Caco-2 (cell line): Measurements from ENCODE around the gene RPLP2. TPM values are rescaled to one million over a fixed set of nuclear protein-coding genes. Genes with fewer than 3 reads are reported as not detected.

Source experiments
- BruUV-seq: library from RNA; stranded (reverse); fragments of 400-500 nt; replicated peaks from 2 replicates; lab custom pipeline; 2021; lab: Mats Ljungman, UMichigan
- CTCF ChIA-PET: fragments of 300-600 bp; sonication (Branson Sonifier 250); formaldehyde crosslinking; loops from one replicate; lab custom pipeline; 2022; ENCODE audit warnings: antibody characterized with exemption; lab: Charles Lee
- POLR2A ChIA-PET: fragments of 300-600 bp; sonication (Branson Sonifier 250); formaldehyde crosslinking; loops from one replicate; lab custom pipeline; 2022; ENCODE audit warnings: antibody characterized with exemption; lab: Charles Lee
- DNase-seq, 2 experiments: peaks; one replicate each; pipeline versions ENCODE4 v3.0.0 to v3.0.0-alpha.2; 2020 to 2022
- H3K27me3 ChIP-seq: replicated peaks from 2 replicates; pipeline ENCODE4 v1.6.0; 2011; ENCODE audit warnings: low read length; ENCODE audit not compliant: control insufficient read depth, insufficient read depth
- H3K36me3 ChIP-seq: 2 replicates; pipeline ENCODE4 v1.5.1; 2011; ENCODE audit warnings: low read length; ENCODE audit not compliant: control insufficient read depth, insufficient read depth
- H3K4me1 ChIP-seq: fragments of 250-450 bp; sonication (Bioruptor Pico); 2 replicates; pipeline ENCODE4 v1.5.1; 2020; ENCODE audit warnings: mild to moderate bottlenecking
- H3K4me3 ChIP-seq: 2 replicates; pipeline ENCODE4 v1.5.1; 2011; ENCODE audit warnings: low read depth, mild to moderate bottlenecking, control low read depth, low read length
- H3K9me3 ChIP-seq: fragments of 250-450 bp; sonication (Bioruptor Pico); 2 replicates; pipeline ENCODE4 v1.5.1; 2020; ENCODE audit warnings: mild to moderate bottlenecking, moderate library complexity
- H3K27ac Mint-ChIP-seq: one replicate; pipeline ENCODE4 v1.8.0; 2022; ENCODE audit warnings: mixed read lengths; ENCODE audit not compliant: unreplicated experiment
- H3K27me3 Mint-ChIP-seq: one replicate; pipeline ENCODE4 v1.8.0; 2022; ENCODE audit warnings: mixed read lengths; ENCODE audit not compliant: insufficient read depth, unreplicated experiment
- H3K36me3 Mint-ChIP-seq: one replicate; pipeline ENCODE4 v1.8.0; 2022; ENCODE audit warnings: mild to moderate bottlenecking, mixed read lengths; ENCODE audit not compliant: insufficient read depth, unreplicated experiment
- H3K4me1 Mint-ChIP-seq: one replicate; pipeline ENCODE4 v1.8.0; 2022; ENCODE audit warnings: low read depth, mixed read lengths; ENCODE audit not compliant: unreplicated experiment
- H3K4me3 Mint-ChIP-seq: one replicate; pipeline ENCODE4 v1.8.0; 2022; ENCODE audit warnings: mild to moderate bottlenecking, moderate library complexity, mixed read lengths; ENCODE audit not compliant: unreplicated experiment
- H3K9me3 Mint-ChIP-seq: one replicate; pipeline ENCODE4 v1.8.0; 2022; ENCODE audit warnings: mixed read lengths; ENCODE audit not compliant: unreplicated experiment
- intact Hi-C: fragments of 100-400 bp; cut with micrococcal nuclease; formaldehyde crosslinking; loops from one replicate; pipeline ENCODE4 v1.10.0; 2022; ENCODE audit not compliant: unreplicated experiment
- total RNA-seq: library from RNA; stranded (reverse); gene quantifications from 2 replicates; pipeline ENCODE4 v1.2.3, GENCODE V29; 2022
- TF ChIP-seq, protein P1 (sequence below), 2 experiments: fragments of 200-600 bp in 1 of 2; IDR thresholded peaks; 1 replicate in 1 of 2; 2 replicates in 1 of 2; pipeline versions ENCODE4 v1.5.1 to v1.8.0; 2011 to 2022; ENCODE audit warnings: antibody characterized with exemption in 1 of 2, control low read depth in 1 of 2, inconsistent platforms in 1 of 2, low read depth in 1 of 2, low read length in 1 of 2, mild to moderate bottlenecking in 1 of 2, moderate library complexity in 1 of 2; ENCODE audit not compliant: insufficient read depth in 1 of 2, severe bottlenecking in 1 of 2, unreplicated experiment in 1 of 2

The RPLP2 gene
- total RNA-seq, 1 experiment from 2014 or later: 2,622 TPM

GRCh38 chr11:791658-792534 lies 17.9 kb upstream of the RPLP2 start:
- no peaks in the 10 kb centered on the region for H3K27me3 Mint-ChIP-seq
- BruUV-seq: TSS peak; percentile 29
- TF ChIP-seq, protein P1, sequence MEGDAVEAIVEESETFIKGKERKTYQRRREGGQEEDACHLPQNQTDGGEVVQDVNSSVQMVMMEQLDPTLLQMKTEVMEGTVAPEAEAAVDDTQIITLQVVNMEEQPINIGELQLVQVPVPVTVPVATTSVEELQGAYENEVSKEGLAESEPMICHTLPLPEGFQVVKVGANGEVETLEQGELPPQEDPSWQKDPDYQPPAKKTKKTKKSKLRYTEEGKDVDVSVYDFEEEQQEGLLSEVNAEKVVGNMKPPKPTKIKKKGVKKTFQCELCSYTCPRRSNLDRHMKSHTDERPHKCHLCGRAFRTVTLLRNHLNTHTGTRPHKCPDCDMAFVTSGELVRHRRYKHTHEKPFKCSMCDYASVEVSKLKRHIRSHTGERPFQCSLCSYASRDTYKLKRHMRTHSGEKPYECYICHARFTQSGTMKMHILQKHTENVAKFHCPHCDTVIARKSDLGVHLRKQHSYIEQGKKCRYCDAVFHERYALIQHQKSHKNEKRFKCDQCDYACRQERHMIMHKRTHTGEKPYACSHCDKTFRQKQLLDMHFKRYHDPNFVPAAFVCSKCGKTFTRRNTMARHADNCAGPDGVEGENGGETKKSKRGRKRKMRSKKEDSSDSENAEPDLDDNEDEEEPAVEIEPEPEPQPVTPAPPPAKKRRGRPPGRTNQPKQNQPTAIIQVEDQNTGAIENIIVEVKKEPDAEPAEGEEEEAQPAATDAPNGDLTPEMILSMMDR (IDR thresholded peaks at IDR 0.05; ENCODE audit: insufficient read depth in 1 of 2, low read depth in 1 of 2, low read length in 1 of 2, severe bottlenecking in 1 of 2, unreplicated experiment in 1 of 2): no peak
- Histone ChIP-seq H3K36me3 (no peaks in the 10 kb centered on the region), H3K4me1 (peaks cover 6% of the 10 kb centered on the region), H3K4me3 (no peak overlapping the region), H3K27me3 (no peaks in the 10 kb centered on the region), H3K9me3 (no peaks in the 10 kb centered on the region)
- ChIA-PET CTCF (no interaction called here), POLR2A (no interaction called here)
- H3K4me3 Mint-ChIP-seq: no peak overlapping the region
- H3K36me3 Mint-ChIP-seq: peaks cover 13% of the 10 kb centered on the region
- no peaks in the 10 kb centered on the region for H3K9me3 Mint-ChIP-seq
- DNase-seq: no peak
- H3K27ac Mint-ChIP-seq: no peak overlapping the region
- no peaks in the 10 kb centered on the region for H3K4me1 Mint-ChIP-seq
- intact Hi-C loops: no loop called here

DNA sequence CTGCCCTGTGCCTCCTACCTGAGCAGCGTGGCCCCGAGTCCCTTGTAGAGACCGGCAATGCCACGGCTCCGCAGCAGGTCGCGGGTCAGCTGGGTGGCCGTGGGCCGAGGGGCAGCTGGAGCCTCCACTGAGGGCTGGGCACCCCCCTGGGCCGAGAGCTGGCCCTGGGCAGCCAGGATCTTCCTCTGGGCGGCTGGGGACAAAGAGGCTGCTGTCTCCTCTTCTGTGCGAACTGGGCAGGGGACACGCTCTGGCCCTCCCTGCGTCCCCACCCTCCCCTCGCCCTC lies 17.3 kb upstream of the RPLP2 start:
- H3K9me3 Mint-ChIP-seq: no peaks in the 10 kb centered on the region
- no TSS peak for BruUV-seq
- no peak overlapping the region for H3K4me3 ChIP-seq
- no peaks in the 10 kb centered on the region for H3K27me3 ChIP-seq
- no peak for DNase-seq
- H3K4me1 Mint-ChIP-seq: no peaks in the 10 kb centered on the region
- no peak overlapping the region for H3K27ac Mint-ChIP-seq
- H3K36me3 Mint-ChIP-seq: peaks cover 15% of the 10 kb centered on the region
- H3K27me3 Mint-ChIP-seq: no peaks in the 10 kb centered on the region
- peaks cover 9% of the 10 kb centered on the region for H3K4me1 ChIP-seq
- no peaks in the 10 kb centered on the region for H3K36me3 ChIP-seq
- H3K9me3 ChIP-seq: no peaks in the 10 kb centered on the region
- H3K4me3 Mint-ChIP-seq: no peak overlapping the region
- TF ChIP-seq, protein P1 (IDR thresholded peaks at IDR 0.05; ENCODE audit: insufficient read depth in 1 of 2, low read depth in 1 of 2, low read length in 1 of 2, severe bottlenecking in 1 of 2, unreplicated experiment in 1 of 2): no peak
- POLR2A ChIA-PET: no interaction called here
- intact Hi-C loops: no loop called here
- CTCF ChIA-PET: no interaction called here

DNA sequence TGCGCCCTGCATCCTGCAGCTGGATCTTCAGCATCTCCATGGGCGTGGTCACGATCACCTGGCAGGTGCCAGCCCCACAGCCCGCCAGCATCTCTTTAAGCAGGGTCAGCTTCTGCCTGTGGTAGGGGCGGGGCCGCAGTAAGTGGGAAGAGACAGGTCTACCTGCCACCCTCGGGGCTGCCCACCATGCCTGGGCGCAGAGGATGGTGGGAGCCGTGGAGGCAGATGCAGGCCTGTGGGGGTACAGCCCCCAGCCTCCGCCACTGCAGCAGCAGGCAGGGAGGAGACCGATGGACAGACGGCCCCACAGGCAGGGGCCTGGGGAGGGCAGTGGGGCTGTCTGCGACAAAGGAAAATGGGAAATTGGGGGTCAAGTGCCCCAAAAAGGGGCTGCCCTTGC lies 16.9 kb upstream of the RPLP2 start:
- no TSS peak for BruUV-seq
- H3K36me3 Mint-ChIP-seq: peaks cover 17% of the 10 kb centered on the region
- Histone ChIP-seq H3K4me3 (no peak overlapping the region), H3K4me1 (peaks cover 9% of the 10 kb centered on the region), H3K36me3 (no peaks in the 10 kb centered on the region), H3K27me3 (no peaks in the 10 kb centered on the region), H3K9me3 (no peaks in the 10 kb centered on the region)
- no peaks in the 10 kb centered on the region for H3K27me3 Mint-ChIP-seq
- intact Hi-C loops: no loop called here
- no peak overlapping the region for H3K4me3 Mint-ChIP-seq
- H3K27ac Mint-ChIP-seq: no peak overlapping the region
- ChIA-PET CTCF (no interaction called here), POLR2A (interaction anchor here (1.5 kb wide), 1 partner anchor 26 kb away, joined by 5 read pairs; the partner anchor contains the start of gene PNPLA2)
- no peaks in the 10 kb centered on the region for H3K9me3 Mint-ChIP-seq
- TF ChIP-seq, protein P1 (IDR thresholded peaks at IDR 0.05; ENCODE audit: insufficient read depth in 1 of 2, low read depth in 1 of 2, low read length in 1 of 2, severe bottlenecking in 1 of 2, unreplicated experiment in 1 of 2): no peak
- no peak for DNase-seq
- no peaks in the 10 kb centered on the region for H3K4me1 Mint-ChIP-seq
